Middle frontal gyrus (tissue), 1 donor: Measurements from ENCODE around the gene MAGEB10.
"Not testable (repeated sequence)": the region's sequence is repeated elsewhere in the genome, so short reads cannot be mapped to it uniquely, and the experiment has no call there.

Source experiments
- DNase-seq: peaks from one replicate; pipeline ENCODE4 v3.0.0-alpha.2; 2015; ENCODE audit warnings: low spot score; ENCODE audit errors: extremely low spot score

MAGEB10 gene

DNA sequence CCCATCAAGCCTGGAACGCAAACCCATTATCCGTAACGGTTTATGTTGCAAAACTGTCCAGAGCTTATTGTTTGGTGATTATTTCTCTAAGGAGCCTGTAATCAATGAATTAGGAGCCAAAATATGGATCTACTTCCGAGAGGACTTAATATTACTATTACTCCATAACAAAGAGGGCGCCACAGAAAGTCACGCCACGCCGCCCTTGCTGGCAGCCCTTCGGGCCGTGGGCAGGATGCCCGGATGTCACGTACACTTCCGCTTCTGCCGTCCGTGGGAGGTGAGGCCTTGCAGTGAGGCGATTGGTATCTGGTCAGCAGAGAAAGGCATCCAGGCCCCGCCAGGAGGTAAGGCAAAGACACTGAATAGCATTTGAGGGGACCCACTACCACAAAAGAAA is at the start of gene MAGEB10:
Gene MAGEB10 (plus strand): TSS at position 301 of the 400 bp plus-strand sequence. CDS start 13,317 bp downstream, outside the sequence.
- no peak for DNase-seq

- DNase-seq = no peak
Observed at GRCh38 chrX:27765718-27766117, 42.1 kb upstream of the MAGEB10 start.

DNA sequence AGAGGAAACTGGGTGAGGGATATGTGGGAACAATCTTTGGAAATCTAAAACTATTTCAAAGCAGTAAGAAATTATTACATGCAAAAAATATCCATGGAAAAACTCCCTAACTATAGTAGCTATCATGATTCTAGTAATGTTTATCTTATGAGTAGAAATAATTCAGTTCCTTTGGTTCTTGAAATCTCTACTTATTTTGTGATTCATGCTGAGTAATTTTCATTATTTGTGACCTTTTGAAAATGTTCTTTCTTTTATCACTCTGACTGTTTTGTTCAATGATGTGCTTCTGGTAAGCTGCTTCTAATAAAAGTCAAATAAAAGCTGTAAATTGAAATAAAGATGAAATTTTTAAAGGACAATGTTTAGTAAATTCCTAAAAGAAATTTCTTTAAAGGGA is 40.4 kb upstream of the MAGEB10 start:
- DNase-seq = no peak

DNA sequence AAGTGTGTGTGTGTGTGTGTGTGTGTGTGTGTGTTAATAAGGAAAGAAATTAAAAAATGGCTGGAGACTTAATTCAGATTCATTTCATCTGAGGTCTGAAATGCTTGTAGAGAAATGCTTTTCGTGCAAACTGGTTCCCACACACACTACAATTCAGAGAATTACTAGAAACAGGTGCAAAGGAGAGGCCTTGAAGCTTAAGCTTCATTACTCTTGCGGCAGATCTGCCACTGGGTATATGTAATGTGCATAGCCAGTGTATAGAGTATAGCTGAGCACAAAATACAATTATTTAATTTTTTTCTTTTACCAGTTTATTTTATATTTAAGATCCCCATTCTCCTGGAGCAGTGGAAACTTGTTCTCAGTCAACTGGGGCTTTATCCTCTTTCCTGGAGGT is 31.8 kb upstream of the MAGEB10 start:
- no peak for DNase-seq

- DNase-seq = no peak
Observed at GRCh38 chrX:27796640-27797257, 11.0 kb upstream of the MAGEB10 start.

GRCh38 chrX:27797575-27797974 is 10.2 kb upstream of the MAGEB10 start:
- no peak for DNase-seq

DNA sequence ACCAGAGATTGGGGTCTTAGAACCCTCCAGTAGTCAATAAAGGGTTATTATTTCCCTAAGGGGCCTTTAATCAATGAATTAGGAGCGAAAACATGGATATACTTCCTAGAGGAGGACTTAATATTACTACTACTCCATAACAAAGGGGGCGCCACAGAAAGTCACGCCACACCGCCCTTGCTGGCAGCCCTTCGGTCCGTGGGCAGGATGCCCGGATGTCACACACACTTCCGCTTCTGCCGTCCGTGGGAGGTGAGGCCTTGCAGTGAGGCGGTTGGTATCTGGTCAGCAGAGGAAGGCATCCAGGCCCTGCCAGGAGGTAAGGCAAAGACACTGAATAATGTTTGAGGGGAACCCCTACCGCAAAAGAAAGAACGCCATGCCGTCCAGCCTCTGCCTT is 436 bp downstream of the MAGEB10 start:
- no peak for DNase-seq

DNA sequence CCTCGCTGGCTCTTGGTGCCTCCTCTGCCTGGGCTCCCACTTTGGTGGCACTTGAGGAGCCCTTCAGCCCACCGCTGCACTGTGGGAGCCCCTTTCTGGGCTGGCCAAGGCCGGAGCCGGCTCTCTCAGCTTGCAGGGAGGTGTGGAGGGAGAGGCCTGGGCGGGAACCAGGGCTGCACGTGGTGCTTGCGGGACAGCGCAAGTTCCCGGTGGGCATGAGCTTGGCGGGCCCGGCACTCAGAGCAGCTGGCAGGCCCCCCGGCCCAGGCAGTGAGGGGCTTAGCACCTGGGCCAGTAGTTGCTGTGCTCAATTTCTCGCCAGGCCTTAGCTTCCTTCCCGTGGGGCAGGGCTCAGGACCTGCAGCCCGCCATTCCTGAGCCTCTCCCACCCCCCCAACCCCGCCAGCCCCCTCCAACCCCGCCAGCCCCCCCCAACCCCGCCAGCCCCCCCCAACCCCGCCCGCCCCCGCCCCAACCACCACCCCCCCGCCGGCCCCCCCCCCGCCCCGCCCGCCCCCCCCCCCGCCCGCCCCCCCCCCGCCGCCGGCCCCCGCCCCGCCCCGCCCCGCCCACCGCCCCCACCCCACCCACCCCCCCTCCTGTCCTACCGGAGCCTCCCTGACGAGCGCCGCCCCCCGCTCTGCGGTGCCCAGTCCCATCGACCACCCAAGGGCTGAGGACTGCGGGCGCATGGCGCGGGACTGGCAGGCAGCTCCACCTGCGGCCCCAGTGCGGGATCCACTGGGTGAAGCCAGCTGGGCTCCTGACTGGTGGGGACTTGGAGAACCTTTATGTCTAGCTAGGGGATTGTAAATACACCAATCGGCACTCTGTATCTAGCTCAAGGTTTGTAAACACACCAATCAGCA is 1.4 kb downstream of the MAGEB10 start:
- DNase-seq = not testable (repeated sequence)

GRCh38 chrX:27815209-27815608 is 7.4 kb downstream of the MAGEB10 start:
- DNase-seq = no peak

GRCh38 chrX:27823812-27824211 is 16.0 kb downstream of the MAGEB10 start:
- DNase-seq = no peak

GRCh38 chrX:27838185-27838584 is 30.4 kb downstream of the MAGEB10 start:
- DNase-seq = no peak

- DNase-seq = no peak
Observed at GRCh38 chrX:27840881-27841280, 33.1 kb downstream of the MAGEB10 start.

DNA sequence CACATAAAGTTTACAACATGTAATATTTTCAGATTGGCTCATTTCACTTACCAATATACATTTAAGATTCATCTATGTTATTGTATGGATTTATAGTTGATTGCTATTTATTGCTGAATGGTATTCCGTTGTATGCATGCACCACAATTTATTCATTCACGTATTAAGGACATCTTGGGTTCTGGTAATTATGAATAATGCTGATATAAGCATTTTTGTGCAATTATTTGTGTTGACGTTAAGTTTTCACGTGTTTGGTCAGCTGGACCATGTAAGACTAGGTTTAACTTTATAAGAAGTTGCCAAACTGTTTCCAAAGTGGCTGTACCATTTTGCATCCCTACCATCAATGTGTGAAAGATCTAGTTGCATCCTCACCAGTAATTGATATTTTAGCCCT is 35.1 kb downstream of the MAGEB10 start:
- DNase-seq = no peak

- DNase-seq = no peak
Observed at GRCh38 chrX:27860337-27860736, 52.5 kb downstream of the MAGEB10 start.

GRCh38 chrX:27863809-27864208 is 56.0 kb downstream of the MAGEB10 start:
- no peak for DNase-seq
